Measurements from ENCODE around the gene P2RY2. TPM values are rescaled to one million over a fixed set of nuclear protein-coding genes. Genes with fewer than 3 reads are reported as not detected.

The P2RY2 gene
- total RNA-seq, 1 donor from 2014 or later: 18.3 TPM

DNA sequence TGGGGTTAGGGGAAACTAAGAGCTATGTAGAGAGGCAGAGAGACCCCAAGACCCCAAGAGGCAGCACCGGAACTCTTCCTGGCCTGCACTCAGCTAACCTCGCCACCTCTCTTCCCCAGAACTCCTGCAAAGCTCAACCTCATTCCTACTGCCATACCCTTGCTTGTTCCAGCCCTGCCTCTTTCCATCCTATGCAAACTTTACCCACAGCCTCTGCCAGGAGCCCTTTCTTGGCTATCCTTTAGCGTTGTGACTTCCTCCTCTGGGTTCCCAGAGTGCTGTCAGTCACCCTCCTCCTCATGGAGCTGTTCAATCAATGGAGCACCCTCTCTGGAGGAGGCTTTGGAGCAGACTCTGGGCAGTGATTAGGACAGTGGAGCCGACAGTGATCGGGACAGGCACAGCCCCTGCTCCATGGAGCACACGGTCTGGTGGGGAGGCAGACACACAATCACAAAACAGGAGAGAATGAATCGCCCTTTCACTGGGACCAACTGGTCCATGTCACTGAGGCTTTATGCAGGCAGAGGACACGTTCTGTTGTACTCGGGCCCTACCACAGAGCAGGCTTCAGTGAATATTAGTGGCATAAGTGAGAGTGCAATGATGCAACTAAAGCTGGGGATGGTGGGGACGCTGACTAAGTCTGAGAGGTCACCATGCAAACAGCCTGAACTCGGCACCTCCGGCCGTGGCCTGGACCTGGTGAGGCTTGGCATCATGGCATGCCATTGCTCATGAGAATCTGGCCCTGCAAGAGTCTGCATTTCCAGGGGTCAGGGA lies 24.6 kb upstream of the P2RY2 start:
- Histone ChIP-seq H3K36me3 (no peaks in the 10 kb centered on the region), H3K4me1 (peaks cover 0 to under 1% of the 10 kb centered on the region in 2 donors), H3K9me3 (no peaks in the 10 kb centered on the region), H3K27ac (no peak overlapping the region), H3K4me3 (no peak overlapping the region), H3K27me3 (no peaks in the 10 kb centered on the region)
- peak in 1 of 2 donors; percentile 44 for DNase-seq (ENCODE audit: low spot score in 2 of 2)
- TF ChIP-seq, protein P1, sequence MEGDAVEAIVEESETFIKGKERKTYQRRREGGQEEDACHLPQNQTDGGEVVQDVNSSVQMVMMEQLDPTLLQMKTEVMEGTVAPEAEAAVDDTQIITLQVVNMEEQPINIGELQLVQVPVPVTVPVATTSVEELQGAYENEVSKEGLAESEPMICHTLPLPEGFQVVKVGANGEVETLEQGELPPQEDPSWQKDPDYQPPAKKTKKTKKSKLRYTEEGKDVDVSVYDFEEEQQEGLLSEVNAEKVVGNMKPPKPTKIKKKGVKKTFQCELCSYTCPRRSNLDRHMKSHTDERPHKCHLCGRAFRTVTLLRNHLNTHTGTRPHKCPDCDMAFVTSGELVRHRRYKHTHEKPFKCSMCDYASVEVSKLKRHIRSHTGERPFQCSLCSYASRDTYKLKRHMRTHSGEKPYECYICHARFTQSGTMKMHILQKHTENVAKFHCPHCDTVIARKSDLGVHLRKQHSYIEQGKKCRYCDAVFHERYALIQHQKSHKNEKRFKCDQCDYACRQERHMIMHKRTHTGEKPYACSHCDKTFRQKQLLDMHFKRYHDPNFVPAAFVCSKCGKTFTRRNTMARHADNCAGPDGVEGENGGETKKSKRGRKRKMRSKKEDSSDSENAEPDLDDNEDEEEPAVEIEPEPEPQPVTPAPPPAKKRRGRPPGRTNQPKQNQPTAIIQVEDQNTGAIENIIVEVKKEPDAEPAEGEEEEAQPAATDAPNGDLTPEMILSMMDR (IDR thresholded peaks at IDR 0.05): no peak
- intact Hi-C loops (cut with DNase I): no loop called here

DNA sequence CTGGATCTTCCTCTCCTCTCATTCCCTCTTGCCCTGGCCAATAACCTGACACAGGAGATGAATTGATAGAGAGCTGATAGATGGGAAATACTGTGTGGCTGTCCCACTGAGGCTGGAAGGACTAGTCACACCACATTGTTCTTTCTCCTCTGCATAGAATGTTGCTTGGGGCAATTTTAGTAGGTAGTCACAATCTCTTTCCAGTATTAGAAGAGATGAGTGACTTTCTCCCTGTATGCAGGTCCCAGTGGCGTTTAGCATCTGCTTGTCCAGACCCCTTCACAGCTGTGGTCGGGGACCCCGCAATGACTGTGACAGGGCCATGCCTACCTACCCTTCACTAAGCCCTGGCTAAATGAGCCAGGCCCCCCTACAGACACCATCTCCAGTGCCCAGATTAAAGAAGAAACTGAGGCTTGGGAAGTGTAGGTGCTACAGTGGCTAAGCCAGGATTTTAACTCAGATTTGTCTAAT lies 24.0 kb upstream of the P2RY2 start:
- Histone ChIP-seq H3K27ac (no peak overlapping the region), H3K36me3 (no peaks in the 10 kb centered on the region), H3K4me1 (no peaks in the 10 kb centered on the region), H3K27me3 (no peaks in the 10 kb centered on the region), H3K4me3 (no peak overlapping the region), H3K9me3 (no peaks in the 10 kb centered on the region)
- TF ChIP-seq, protein P1 (IDR thresholded peaks at IDR 0.05): no peak
- peak in 1 of 2 donors; percentile 50 for DNase-seq (ENCODE audit: low spot score in 2 of 2)
- intact Hi-C loops (cut with DNase I): no loop called here

DNA sequence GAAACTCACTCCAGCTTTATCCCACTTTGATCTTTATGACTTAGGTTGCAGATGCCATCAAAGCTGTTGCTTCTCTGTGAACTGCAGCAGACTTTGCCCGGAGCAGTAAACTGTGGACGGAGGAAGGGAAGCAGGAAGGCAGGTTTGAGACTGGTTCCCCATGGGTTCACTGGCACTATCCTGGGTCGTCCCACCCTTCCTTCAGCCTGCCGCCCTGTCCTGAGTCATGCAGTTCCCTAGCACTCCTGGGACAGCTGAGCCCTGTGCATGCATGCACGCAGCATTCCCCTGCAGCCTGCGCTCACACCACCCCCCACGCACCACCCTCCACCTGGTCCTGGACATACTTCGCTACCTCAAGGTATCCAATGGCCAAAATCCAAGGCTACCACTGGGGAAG lies 23.5 kb upstream of the P2RY2 start:
- H3K27ac ChIP-seq: no peak overlapping the region
- TF ChIP-seq, protein P1 (IDR thresholded peaks at IDR 0.05): no peak
- H3K36me3 ChIP-seq: no peaks in the 10 kb centered on the region
- no peak overlapping the region for H3K4me3 ChIP-seq
- DNase-seq (ENCODE audit: low spot score in 2 of 2): peak in 1 of 2 donors; percentile 58
- intact Hi-C loops (cut with DNase I): no loop called here
- H3K27me3 ChIP-seq: no peaks in the 10 kb centered on the region
- no peaks in the 10 kb centered on the region for H3K9me3 ChIP-seq
- no peaks in the 10 kb centered on the region for H3K4me1 ChIP-seq

DNA sequence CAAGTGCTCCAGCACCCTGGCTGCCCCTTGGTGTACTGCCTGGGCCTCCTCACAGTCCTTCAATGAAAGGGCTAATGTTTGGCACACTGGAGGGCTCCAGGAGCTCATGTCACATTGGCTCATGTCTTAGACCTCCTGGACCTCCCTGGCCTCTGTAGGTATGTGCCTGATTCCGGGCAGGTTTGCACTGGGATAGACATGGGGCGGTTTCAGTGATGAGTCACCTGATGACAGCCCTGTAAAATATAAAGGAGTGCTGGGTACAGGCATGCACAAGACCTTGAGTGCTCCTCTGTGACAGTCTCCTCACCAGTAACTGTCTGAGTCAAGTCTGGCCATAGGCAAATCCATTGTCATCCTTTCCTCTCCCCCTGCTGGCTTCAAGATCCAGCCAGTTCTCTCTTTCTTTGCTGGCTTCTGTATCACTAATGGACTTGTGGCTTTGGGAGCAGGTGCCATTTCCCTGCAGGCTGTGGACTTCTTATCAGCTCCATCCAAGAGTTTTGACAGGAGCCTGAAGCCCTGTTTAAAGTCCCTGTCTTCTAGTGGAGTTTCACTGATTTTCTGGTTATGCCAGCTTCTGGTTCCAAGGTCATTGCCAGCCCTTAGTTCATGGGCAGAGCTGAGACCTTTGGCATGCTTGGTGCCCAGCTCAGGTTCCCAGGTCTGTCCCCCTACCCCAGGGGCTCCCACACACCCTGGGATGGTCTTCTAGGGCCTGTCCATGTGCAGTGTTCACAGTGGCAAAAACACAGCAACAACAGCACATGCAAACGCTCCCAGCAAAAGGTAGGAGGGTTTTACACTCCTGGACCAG lies 22.7 kb upstream of the P2RY2 start:
- H3K27ac ChIP-seq: no peak overlapping the region
- peak in 1 of 2 donors; percentile 40 for DNase-seq (ENCODE audit: low spot score in 2 of 2)

DNA sequence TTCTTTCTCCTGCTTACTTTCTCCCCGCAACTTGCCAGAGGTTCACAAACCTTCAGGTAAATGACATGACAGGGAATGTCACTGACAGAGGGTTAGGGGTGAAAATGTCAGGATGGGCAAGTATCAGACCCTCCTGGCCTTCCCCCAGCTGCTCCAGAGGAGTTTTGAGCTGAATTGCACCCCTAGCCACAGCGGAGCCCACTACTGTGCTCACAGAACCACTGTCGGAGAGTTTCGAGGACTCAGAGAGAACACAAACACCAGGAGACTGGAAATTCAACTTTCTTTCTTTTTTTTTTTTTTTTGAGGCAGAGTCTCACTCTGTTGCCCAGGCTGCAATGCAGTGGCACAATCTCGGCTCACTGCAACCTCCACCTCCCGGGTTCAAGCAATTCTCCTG lies 21.5 kb upstream of the P2RY2 start:
- Histone ChIP-seq H3K36me3 (no peaks in the 10 kb centered on the region), H3K27me3 (no peaks in the 10 kb centered on the region), H3K9me3 (no peaks in the 10 kb centered on the region), H3K27ac (no peak overlapping the region), H3K4me1 (no peaks in the 10 kb centered on the region), H3K4me3 (no peak overlapping the region)
- intact Hi-C loops (cut with DNase I): no loop called here
- DNase-seq (ENCODE audit: low spot score in 2 of 2): peak in 1 of 2 donors; percentile 40
- TF ChIP-seq, protein P1 (IDR thresholded peaks at IDR 0.05): no peak

More for the DNA sequence above, 22.7 kb upstream of the P2RY2 start:
- H3K4me3 ChIP-seq: no peak overlapping the region
- TF ChIP-seq, protein P1 (IDR thresholded peaks at IDR 0.05): no peak
- no peaks in the 10 kb centered on the region for H3K36me3 ChIP-seq
- H3K27me3 ChIP-seq: no peaks in the 10 kb centered on the region
- intact Hi-C loops (cut with DNase I): no loop called here
- H3K4me1 ChIP-seq: no peaks in the 10 kb centered on the region
- no peaks in the 10 kb centered on the region for H3K9me3 ChIP-seq

Measured in ascending aorta (tissue), 2 donors.